ENCODE data around the gene ETV5. TPM values are rescaled to one million over a fixed set of nuclear protein-coding genes. Genes with fewer than 3 reads are reported as not detected.

Gene ETV5
- total RNA-seq, 4 donors from 2014 or later = 9.8 to 18.3 (median 12.2) TPM

DNA sequence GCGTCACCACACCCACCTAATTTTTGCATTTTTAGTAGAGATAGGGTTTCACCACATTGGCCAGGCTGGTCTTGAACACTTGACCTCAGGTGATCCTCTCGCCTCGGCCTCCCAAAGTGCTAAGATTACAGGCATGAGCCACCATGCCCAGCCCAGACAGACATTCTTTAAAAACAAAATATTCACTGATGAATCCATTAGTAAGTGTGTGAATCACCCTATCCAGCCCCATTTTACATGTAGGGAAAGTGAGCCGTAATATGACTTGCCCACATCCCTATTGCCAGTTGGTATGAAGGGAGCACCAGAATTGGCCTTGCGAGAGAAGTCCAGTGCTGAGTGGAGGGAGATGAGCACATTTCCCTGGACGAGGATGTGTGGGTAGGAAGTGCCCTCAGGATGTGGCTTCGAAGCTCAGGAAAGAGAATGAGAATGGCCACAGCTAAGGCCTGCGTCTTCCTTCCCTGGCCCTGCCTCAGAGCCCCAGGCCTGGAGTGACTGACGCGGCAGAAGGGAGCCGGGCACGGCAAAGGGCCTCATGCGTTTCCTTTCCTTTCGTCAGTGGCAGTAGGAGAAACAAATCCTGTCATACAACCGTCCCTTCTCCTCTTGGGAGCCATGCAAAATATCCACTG lies 28.3 kb upstream of the ETV5 start:
- no peaks in the 10 kb centered on the region for H3K27me3 ChIP-seq
- no peaks in the 10 kb centered on the region for H3K9me3 ChIP-seq
- H3K36me3 ChIP-seq = no peaks in the 10 kb centered on the region
- DNase-seq (ENCODE audit: low spot score in 2 of 2) = no peak
- WGBS, 2 donors = 83 to 88% methylated on average over 13 to 15 of the region's 15 CpGs
- TF ChIP-seq, protein P1, sequence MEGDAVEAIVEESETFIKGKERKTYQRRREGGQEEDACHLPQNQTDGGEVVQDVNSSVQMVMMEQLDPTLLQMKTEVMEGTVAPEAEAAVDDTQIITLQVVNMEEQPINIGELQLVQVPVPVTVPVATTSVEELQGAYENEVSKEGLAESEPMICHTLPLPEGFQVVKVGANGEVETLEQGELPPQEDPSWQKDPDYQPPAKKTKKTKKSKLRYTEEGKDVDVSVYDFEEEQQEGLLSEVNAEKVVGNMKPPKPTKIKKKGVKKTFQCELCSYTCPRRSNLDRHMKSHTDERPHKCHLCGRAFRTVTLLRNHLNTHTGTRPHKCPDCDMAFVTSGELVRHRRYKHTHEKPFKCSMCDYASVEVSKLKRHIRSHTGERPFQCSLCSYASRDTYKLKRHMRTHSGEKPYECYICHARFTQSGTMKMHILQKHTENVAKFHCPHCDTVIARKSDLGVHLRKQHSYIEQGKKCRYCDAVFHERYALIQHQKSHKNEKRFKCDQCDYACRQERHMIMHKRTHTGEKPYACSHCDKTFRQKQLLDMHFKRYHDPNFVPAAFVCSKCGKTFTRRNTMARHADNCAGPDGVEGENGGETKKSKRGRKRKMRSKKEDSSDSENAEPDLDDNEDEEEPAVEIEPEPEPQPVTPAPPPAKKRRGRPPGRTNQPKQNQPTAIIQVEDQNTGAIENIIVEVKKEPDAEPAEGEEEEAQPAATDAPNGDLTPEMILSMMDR (IDR thresholded peaks at IDR 0.05) = no peak
- TF ChIP-seq POLR2A (IDR thresholded peaks at IDR 0.05) (no peak), EP300 (IDR thresholded peaks at IDR 0.05) (no peak)
- no peak overlapping the region for H3K4me3 ChIP-seq
- no peaks in the 10 kb centered on the region for H3K4me1 ChIP-seq
- H3K27ac ChIP-seq = no peak overlapping the region

DNA sequence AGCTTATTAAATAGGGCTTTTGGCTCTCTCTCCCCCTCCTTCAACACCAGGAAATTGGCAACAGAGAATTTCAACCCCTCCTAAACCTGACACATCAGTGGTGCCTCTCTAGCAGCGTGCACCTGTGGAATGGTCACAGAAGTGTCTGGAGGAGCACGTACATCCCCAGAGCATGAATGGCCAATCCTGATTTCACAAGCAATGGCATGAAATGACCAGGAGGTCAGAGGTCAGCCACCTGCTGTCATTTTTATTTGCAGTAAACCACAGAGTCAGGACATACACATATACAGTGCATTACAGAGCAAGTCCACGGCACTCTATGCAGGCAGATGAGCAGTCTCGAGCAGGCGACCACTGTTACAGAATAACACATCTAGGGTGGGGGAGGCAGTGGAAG lies 25.1 kb upstream of the ETV5 start:
- no peak for DNase-seq (ENCODE audit: low spot score in 2 of 2)
- H3K4me1 ChIP-seq = no peaks in the 10 kb centered on the region

DNA sequence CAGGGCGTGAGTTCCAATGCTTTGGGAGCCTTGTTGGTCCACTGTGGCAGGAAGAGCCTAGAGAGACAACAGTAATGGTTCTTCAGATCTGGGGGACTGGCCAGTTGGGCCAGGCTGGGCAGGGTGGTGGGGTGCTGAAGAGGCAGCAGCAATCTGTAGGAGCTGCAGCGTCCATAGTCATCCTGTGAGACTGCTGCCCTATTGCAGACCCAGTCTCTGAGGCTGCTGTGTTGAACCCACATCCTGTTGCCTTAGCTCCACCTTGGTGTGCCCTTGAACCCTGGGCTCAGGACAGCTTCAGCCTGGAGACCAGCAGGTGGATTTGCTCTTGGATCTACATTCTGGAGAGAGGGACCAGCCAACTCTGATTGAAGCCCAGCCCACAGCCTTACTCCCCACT lies 23.6 kb upstream of the ETV5 start:
- H3K9me3 ChIP-seq = no peaks in the 10 kb centered on the region
- TF ChIP-seq, protein P1 (IDR thresholded peaks at IDR 0.05) = no peak
- TF ChIP-seq EP300 (IDR thresholded peaks at IDR 0.05) (no peak), POLR2A (IDR thresholded peaks at IDR 0.05) (no peak)
- H3K36me3 ChIP-seq = no peaks in the 10 kb centered on the region
- H3K4me1 ChIP-seq = no peaks in the 10 kb centered on the region
- 88 to 100% methylated on average over 2 of the region's 2 CpGs for WGBS, 2 donors
- no peak overlapping the region for H3K27ac ChIP-seq
- H3K27me3 ChIP-seq = no peaks in the 10 kb centered on the region
- no peak for DNase-seq (ENCODE audit: low spot score in 2 of 2)
- no peak overlapping the region for H3K4me3 ChIP-seq

More for the DNA sequence above, 25.1 kb upstream of the ETV5 start:
- no peak for TF ChIP-seq EP300 (IDR thresholded peaks at IDR 0.05)
- H3K4me3 ChIP-seq = no peak overlapping the region
- no peaks in the 10 kb centered on the region for H3K9me3 ChIP-seq
- H3K27ac ChIP-seq = no peak overlapping the region
- H3K36me3 ChIP-seq = no peaks in the 10 kb centered on the region
- H3K27me3 ChIP-seq = no peaks in the 10 kb centered on the region
- 74 to 76% methylated on average over 5 of the region's 5 CpGs for WGBS, 2 donors

DNA sequence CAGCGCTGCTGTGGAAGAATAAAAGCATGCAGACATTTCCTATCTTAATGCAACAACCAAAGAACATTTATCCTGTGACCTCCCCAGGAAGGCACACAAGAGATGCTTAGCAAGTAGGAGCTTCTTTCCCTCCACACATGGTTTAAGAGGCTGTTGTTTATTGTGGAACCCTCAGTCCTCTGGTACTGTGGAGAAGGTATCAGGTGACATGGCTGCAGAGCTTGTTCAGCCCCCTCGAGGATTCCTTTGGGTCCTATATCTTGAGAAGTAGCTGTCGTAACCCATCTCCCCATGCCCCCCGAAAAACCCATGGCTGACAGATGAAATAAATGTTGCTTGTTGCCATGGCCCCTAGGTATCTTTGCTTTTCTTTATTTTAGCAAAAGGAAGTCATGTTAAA lies 20.3 kb upstream of the ETV5 start:
- no peaks in the 10 kb centered on the region for H3K36me3 ChIP-seq
- no peaks in the 10 kb centered on the region for H3K4me1 ChIP-seq
- H3K27me3 ChIP-seq = no peaks in the 10 kb centered on the region
- no peak overlapping the region for H3K4me3 ChIP-seq
- 79 to 82% methylated on average over 4 of the region's 4 CpGs for WGBS, 2 donors
- no peak overlapping the region for H3K27ac ChIP-seq
- no peak for DNase-seq (ENCODE audit: low spot score in 2 of 2)
- H3K9me3 ChIP-seq = no peaks in the 10 kb centered on the region
- TF ChIP-seq POLR2A (IDR thresholded peaks at IDR 0.05) = no peak
- TF ChIP-seq EP300 (IDR thresholded peaks at IDR 0.05) = no peak
- TF ChIP-seq, protein P1 (IDR thresholded peaks at IDR 0.05) = no peak

DNA sequence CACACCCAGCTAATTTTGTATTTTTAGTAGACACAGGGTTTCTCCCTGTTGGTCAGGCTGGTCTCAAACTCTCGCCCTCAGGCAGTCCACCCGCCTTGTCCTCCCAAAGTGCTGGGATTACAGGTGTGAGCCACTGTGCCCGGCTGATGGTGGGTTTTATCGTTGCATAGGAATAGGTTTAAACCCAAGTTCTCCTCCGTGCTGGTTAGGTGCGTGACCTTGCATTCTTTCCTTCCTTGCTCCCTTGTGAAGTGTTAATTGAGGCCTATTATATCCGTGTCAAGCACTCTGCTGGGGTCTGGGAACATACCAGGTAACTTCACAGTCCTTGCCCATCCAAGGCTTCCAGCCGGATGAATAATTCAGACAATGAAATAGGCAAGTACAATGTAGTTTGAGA lies 19.3 kb upstream of the ETV5 start:
- WGBS, 2 donors = 70 to 75% methylated on average over 8 of the region's 8 CpGs
- DNase-seq (ENCODE audit: low spot score in 2 of 2) = no peak
- H3K4me1 ChIP-seq = no peaks in the 10 kb centered on the region
- TF ChIP-seq POLR2A (IDR thresholded peaks at IDR 0.05) (no peak), EP300 (IDR thresholded peaks at IDR 0.05) (no peak)
- TF ChIP-seq, protein P1 (IDR thresholded peaks at IDR 0.05) = no peak
- no peak overlapping the region for H3K27ac ChIP-seq
- H3K9me3 ChIP-seq = no peaks in the 10 kb centered on the region
- no peaks in the 10 kb centered on the region for H3K36me3 ChIP-seq
- H3K4me3 ChIP-seq = no peak overlapping the region
- no peaks in the 10 kb centered on the region for H3K27me3 ChIP-seq

DNA sequence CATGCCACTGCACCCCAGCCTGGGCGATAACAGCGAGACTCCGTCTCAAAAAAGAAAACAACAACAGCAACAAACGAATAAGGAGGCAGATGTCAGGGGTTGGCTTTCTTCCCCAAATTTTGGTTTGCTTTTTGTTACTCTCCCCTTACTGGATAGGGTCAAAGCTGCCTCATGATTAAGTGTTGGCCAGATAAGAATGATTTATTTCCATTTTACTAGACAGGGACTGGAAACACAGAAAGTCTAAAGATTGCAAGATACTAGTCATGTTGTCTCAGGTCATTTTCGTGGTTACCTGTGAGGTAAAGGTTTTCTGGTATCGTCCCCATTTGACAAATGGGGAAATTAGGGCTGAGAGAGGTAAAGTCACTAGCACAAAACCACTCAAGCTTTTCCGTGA lies 18.6 kb upstream of the ETV5 start:
- no peak for DNase-seq (ENCODE audit: low spot score in 2 of 2)
- no peak overlapping the region for H3K4me3 ChIP-seq
- H3K27ac ChIP-seq = no peak overlapping the region
- H3K9me3 ChIP-seq = no peaks in the 10 kb centered on the region
- TF ChIP-seq EP300 (IDR thresholded peaks at IDR 0.05) (no peak), POLR2A (IDR thresholded peaks at IDR 0.05) (no peak)
- TF ChIP-seq, protein P1 (IDR thresholded peaks at IDR 0.05) = no peak
- 88 to 91% methylated on average over 7 of the region's 7 CpGs for WGBS, 2 donors
- no peaks in the 10 kb centered on the region for H3K27me3 ChIP-seq
- no peaks in the 10 kb centered on the region for H3K36me3 ChIP-seq
- H3K4me1 ChIP-seq = no peaks in the 10 kb centered on the region

Data from tibial nerve (tissue), 4 donors.